Natural killer cell (primary cell): ENCODE results near the gene C5orf58. TPM values are rescaled to one million over a fixed set of nuclear protein-coding genes. Genes with fewer than 3 reads are reported as not detected.
A peak's percentile ranks its signal among the peaks of the same experiment; 100 is the strongest.
"Not testable (repeated sequence)": the region's sequence is repeated elsewhere in the genome, so short reads cannot be mapped to it uniquely, and the experiment has no call there.

Experiments used
- ATAC-seq, 3 donors: fragments of 150-1000 bp in 2 of 3; fragments of 200-7000 bp in 1 of 3; cut with Tn5 transposase; 1 replicate in 1 of 3; 2 replicates in 2 of 3; pipeline ENCODE4 v1.10.0; 2021; ENCODE audit warnings: mild to moderate bottlenecking in 2 of 3, moderate library complexity in 2 of 3
- DNase-seq, 2 donors: peaks; one replicate each; pipeline versions ENCODE4 v3.0.0 to v3.0.0-alpha.2; 2013 to 2021; ENCODE audit warnings: mixed read lengths in 1 of 2
- H3K27ac ChIP-seq: one replicate; pipeline ENCODE4 v1.5.1; 2013; ENCODE audit warnings: mild to moderate bottlenecking, low read length
- H3K27me3 ChIP-seq: one replicate; pipeline ENCODE4 v1.6.1; 2013; ENCODE audit warnings: low read length; ENCODE audit not compliant: control insufficient read depth, insufficient read depth
- H3K36me3 ChIP-seq: one replicate; pipeline ENCODE4 v1.6.1; 2013; ENCODE audit warnings: low read length; ENCODE audit not compliant: control insufficient read depth, insufficient read depth
- H3K4me1 ChIP-seq: one replicate; pipeline ENCODE4 v1.6.1; 2013; ENCODE audit warnings: low read length; ENCODE audit not compliant: control insufficient read depth, insufficient read depth
- H3K4me3 ChIP-seq: one replicate; pipeline ENCODE4 v1.5.1; 2013; ENCODE audit warnings: low read length
- H3K9me3 ChIP-seq: one replicate; pipeline ENCODE4 v1.6.1; 2013; ENCODE audit warnings: low read length; ENCODE audit not compliant: control insufficient read depth, insufficient read depth
- H3K27ac Mint-ChIP-seq, 2 donors: one replicate each; pipeline ENCODE4 v1.8.0; 2022; ENCODE audit warnings: mild to moderate bottlenecking in 2 of 2, mixed read lengths in 2 of 2, moderate library complexity in 1 of 2
- H3K27me3 Mint-ChIP-seq, 2 donors: one replicate each; pipeline ENCODE4 v1.8.0; 2022; ENCODE audit warnings: low read depth in 2 of 2, mixed read lengths in 2 of 2
- H3K36me3 Mint-ChIP-seq: one replicate; pipeline ENCODE4 v1.8.0; 2022; ENCODE audit warnings: mixed read lengths
- H3K4me1 Mint-ChIP-seq, 2 donors: one replicate each; pipeline ENCODE4 v1.8.0; 2022; ENCODE audit warnings: mixed read lengths in 2 of 2
- H3K4me3 Mint-ChIP-seq: one replicate; pipeline ENCODE4 v1.8.0; 2022; ENCODE audit warnings: mild to moderate bottlenecking, moderate library complexity, mixed read lengths
- H3K9me3 Mint-ChIP-seq, 2 donors: one replicate each; pipeline ENCODE4 v1.8.0; 2022; ENCODE audit warnings: mixed read lengths in 2 of 2
- WGBS: methylation state at CpG from one replicate; pipeline ENCODE4 v1.1.7; 2013; ENCODE audit warnings: missing lambda C conversion rate; ENCODE audit not compliant: insufficient coverage; 5-methylcytosine and 5-hydroxymethylcytosine counted together
- intact Hi-C: fragments of 100-400 bp; cut with micrococcal nuclease; formaldehyde crosslinking; loops from one replicate; pipeline ENCODE4 v1.14.2; 2022
- total RNA-seq, 4 donors: library from RNA; stranded (reverse); fragments of 120-200 nt in 1 of 4; gene quantifications; one replicate each; pipeline versions ENCODE4 v1.2.3 to v1.2.4, GENCODE V29; 2013 to 2022
- TF ChIP-seq, protein P1 (sequence below): fragments of 200-600 bp; IDR thresholded peaks from one replicate; pipeline ENCODE4 v1.8.0; 2022; ENCODE audit warnings: antibody characterized with exemption

Gene C5orf58
- total RNA-seq, 3 donors from 2014 or later (not counting 1 experiment from before 2014, with no cell fraction given), result not detected

DNA sequence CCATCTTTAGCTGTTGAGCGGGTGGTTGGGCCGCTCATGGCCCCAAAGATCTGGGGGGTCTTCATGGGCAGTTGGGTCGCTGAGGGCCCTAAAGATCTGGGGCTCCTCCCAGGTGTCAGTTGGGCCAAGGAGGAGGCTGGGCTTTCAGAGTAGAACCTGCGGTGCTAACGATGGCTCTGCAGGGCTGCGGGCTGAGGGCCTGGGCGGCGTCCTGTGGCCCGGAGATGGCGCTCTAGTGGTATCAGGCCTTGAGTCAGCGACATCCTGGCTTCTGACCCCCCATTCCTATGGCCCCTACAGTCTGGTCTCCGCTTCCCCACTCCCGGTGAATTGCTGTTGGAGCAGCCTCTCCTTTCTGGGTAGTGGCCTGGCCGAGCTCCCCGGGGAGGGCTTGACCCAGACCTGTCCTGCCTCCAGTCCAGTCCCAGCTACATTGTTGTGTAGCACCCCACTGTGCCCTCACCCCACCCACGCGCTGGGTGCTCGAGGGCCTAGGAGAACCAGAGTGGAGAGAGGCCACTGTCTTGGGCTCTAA is 640 bp downstream of the C5orf58 start:
- H3K27ac ChIP-seq, result no peak overlapping the region
- H3K4me3 Mint-ChIP-seq, result no peak overlapping the region
- DNase-seq (no peak), ATAC-seq (no peak)
- H3K27me3 Mint-ChIP-seq, result no peaks in the 10 kb centered on the region
- H3K36me3 ChIP-seq, result no peaks in the 10 kb centered on the region
- no peak overlapping the region for H3K4me3 ChIP-seq
- WGBS, result 97% methylated on average over 18 of the region's 18 CpGs
- TF ChIP-seq, protein P1, sequence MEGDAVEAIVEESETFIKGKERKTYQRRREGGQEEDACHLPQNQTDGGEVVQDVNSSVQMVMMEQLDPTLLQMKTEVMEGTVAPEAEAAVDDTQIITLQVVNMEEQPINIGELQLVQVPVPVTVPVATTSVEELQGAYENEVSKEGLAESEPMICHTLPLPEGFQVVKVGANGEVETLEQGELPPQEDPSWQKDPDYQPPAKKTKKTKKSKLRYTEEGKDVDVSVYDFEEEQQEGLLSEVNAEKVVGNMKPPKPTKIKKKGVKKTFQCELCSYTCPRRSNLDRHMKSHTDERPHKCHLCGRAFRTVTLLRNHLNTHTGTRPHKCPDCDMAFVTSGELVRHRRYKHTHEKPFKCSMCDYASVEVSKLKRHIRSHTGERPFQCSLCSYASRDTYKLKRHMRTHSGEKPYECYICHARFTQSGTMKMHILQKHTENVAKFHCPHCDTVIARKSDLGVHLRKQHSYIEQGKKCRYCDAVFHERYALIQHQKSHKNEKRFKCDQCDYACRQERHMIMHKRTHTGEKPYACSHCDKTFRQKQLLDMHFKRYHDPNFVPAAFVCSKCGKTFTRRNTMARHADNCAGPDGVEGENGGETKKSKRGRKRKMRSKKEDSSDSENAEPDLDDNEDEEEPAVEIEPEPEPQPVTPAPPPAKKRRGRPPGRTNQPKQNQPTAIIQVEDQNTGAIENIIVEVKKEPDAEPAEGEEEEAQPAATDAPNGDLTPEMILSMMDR, result no peak
- intact Hi-C loops, result no loop called here
- no peaks in the 10 kb centered on the region for H3K9me3 ChIP-seq
- H3K27ac Mint-ChIP-seq, result peak overlapping the region in 1 of 2 donors; percentile 34
- H3K36me3 Mint-ChIP-seq, result no peaks in the 10 kb centered on the region
- H3K27me3 ChIP-seq, result no peaks in the 10 kb centered on the region
- no peaks in the 10 kb centered on the region for H3K4me1 ChIP-seq
- H3K4me1 Mint-ChIP-seq, result no peaks in the 10 kb centered on the region
- no peaks in the 10 kb centered on the region for H3K9me3 Mint-ChIP-seq

DNA sequence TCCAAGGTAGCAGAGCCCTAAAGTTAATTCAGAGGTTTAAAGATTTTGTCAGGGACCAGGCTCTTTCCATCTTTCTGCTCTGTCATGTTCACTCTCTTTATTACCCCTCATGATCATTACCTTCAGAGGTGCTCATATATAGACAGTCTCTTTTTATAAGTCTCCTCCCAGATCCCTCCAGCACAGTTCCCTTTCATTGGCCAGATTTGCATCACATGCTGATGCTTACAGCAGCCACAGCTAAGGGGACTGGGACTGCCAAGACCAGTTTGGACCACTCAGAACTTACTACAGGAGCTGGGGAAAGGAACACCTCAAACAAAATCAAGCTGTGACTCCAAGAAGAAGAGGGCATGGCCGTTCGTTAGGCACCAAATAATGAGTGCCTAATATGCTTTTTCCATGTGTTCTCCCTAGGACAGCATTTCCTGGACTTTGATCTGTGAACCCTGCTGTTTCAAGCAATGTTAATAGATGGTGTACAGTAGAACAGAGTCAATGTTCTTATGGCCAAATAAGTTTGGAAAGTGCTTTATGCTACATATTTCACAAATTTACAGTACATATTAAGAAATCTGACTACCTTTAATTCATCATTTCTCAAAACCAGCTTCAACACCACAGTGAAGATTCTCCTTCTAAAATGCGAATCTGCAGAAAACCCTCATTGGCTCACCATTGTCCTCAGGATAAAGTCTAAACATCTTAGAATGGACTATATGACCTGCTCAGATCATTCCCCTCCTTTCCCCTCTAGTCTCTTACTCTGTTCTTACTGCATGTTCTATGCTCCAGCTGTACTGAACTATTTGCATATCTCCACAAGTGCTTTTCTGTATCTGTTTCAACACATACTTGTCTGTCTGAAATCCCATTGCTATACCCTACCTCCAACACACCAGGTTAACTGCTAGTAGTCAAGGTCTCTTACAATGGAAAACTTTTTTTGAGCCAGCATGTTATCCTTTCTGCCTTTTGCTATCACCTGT is 3.4 kb downstream of the C5orf58 start:
- Mint-ChIP-seq H3K9me3 (no peaks in the 10 kb centered on the region), H3K36me3 (no peaks in the 10 kb centered on the region)
- 93% methylated on average over 3 of the region's 3 CpGs for WGBS

DNA sequence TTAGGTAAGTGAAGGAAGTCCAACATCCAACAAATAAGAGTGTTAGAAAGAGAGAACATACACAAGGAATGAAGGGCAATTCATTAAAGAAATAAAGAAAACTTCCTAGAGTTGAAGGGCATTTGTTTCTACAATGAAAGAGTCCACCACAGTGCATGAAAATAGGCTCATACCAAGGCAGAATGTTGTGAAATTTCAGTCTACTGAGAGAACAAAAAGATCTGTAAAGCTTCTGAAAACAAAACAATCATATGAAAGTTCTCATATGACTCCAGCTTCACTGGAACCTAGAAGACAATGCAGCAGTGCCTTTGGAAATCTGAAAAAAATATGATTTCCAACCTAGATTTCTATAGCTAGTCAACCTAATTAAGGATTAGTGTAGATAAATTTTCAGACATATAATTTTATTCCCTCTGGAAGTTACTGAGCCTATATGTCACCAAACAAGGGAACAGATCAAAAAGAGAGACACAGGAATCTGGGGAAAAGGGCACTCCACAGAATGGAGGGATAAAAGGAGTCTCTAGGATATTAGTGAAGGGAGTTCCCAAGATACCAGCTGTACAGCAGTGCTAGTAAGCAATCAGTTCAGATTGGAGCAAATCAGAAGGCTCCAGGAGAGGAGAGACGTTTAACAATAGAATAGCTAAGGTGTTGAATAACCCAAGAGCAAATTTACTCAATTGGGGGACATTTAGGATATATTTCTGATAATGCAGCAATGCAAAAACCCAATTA is 5.8 kb downstream of the C5orf58 start:
- Histone ChIP-seq H3K4me3 (no peak overlapping the region), H3K27me3 (no peaks in the 10 kb centered on the region), H3K27ac (no peak overlapping the region), H3K9me3 (no peaks in the 10 kb centered on the region), H3K36me3 (no peaks in the 10 kb centered on the region), H3K4me1 (no peaks in the 10 kb centered on the region)
- intact Hi-C loops, result no loop called here
- H3K4me1 Mint-ChIP-seq, result no peaks in the 10 kb centered on the region
- H3K27ac Mint-ChIP-seq, result peak overlapping the region in 1 of 2 donors; percentile 52
- 91% methylated on average over 1 of the region's 1 CpG for WGBS
- DNase-seq (no peak), ATAC-seq (no peak)
- TF ChIP-seq, protein P1, result no peak
- H3K4me3 Mint-ChIP-seq, result no peak overlapping the region
- H3K27me3 Mint-ChIP-seq, result no peaks in the 10 kb centered on the region
- no peaks in the 10 kb centered on the region for H3K36me3 Mint-ChIP-seq
- H3K9me3 Mint-ChIP-seq, result no peaks in the 10 kb centered on the region

More for the DNA sequence above, 3.4 kb downstream of the C5orf58 start:
- TF ChIP-seq, protein P1, result no peak
- intact Hi-C loops, result no loop called here
- H3K4me3 Mint-ChIP-seq, result no peak overlapping the region
- no peaks in the 10 kb centered on the region for H3K4me1 Mint-ChIP-seq
- no peaks in the 10 kb centered on the region for H3K27me3 Mint-ChIP-seq
- peak overlapping the region; percentile 51 to 52 for H3K27ac Mint-ChIP-seq
- Histone ChIP-seq H3K27me3 (no peaks in the 10 kb centered on the region), H3K27ac (no peak overlapping the region), H3K4me3 (no peak overlapping the region), H3K9me3 (no peaks in the 10 kb centered on the region), H3K4me1 (no peaks in the 10 kb centered on the region), H3K36me3 (no peaks in the 10 kb centered on the region)
- no peak for DNase-seq
- no peak for ATAC-seq

DNA sequence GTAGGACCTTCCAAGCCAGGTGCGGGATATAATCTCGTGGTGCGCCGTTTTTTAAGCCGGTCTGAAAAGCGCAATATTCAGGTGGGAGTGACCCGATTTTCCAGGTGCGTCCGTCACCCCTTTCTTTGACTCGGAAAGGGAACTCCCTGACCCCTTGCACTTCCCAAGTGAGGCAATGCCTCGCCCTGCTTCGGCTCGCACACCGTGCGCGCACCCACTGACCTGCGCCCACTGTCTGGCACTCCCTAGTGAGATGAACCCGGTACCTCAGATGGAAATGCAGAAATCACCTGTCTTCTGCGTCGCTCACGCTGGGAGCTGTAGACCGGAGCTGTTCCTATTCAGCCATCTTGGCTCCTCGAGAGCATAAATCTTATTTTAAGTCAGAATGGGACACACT is 12.7 kb downstream of the C5orf58 start:
- intact Hi-C loops, H3K27me3 Mint-ChIP-seq, H3K4me3 Mint-ChIP-seq, H3K9me3 Mint-ChIP-seq, H3K9me3 ChIP-seq, DNase-seq, ATAC-seq, H3K27me3 ChIP-seq, H3K4me3 ChIP-seq, H3K4me1 ChIP-seq, H3K27ac ChIP-seq: not testable (repeated sequence)
- Mint-ChIP-seq H3K36me3 (peaks cover 33% of the 10 kb centered on the region), H3K27ac (peak overlapping the region; percentile 47 to 58), H3K4me1 (peaks cover 15 to 20% of the 10 kb centered on the region in 2 donors)
- H3K36me3 ChIP-seq, result peaks cover 48% of the 10 kb centered on the region
- WGBS, result 97% methylated on average over 10 of the region's 23 CpGs
